H9 (cell line): ENCODE measurements around the gene CLMN. TPM values are rescaled to one million over a fixed set of nuclear protein-coding genes. Genes with fewer than 3 reads are reported as not detected.

Experiments used
- DNase-seq: peaks from one replicate; pipeline ENCODE4 v3.0.0-alpha.2; 2017
- H2AFZ ChIP-seq: one replicate; pipeline ENCODE4 v1.6.1; 2013; ENCODE audit warnings: mild to moderate bottlenecking, low read length, control low read depth, moderate library complexity
- H2AK5ac ChIP-seq: 2 replicates; pipeline ENCODE4 v1.6.1; 2013; ENCODE audit warnings: low read length, control low read depth, mixed read lengths; ENCODE audit not compliant: insufficient read length
- H2BK120ac ChIP-seq: one replicate; pipeline ENCODE4 v1.6.1; 2013; ENCODE audit warnings: low read depth, mild to moderate bottlenecking, low read length, control low read depth, inconsistent platforms; ENCODE audit not compliant: poor library complexity, severe bottlenecking
- H2BK12ac ChIP-seq: 2 replicates; pipeline ENCODE4 v1.6.1; 2013; ENCODE audit warnings: low read length, control low read depth, mixed read lengths, low read depth; ENCODE audit not compliant: insufficient read length
- H2BK15ac ChIP-seq: 2 replicates; pipeline ENCODE4 v1.6.1; 2013; ENCODE audit warnings: low read depth, low read length, control low read depth
- H2BK20ac ChIP-seq: one replicate; pipeline ENCODE4 v1.6.1; 2013; ENCODE audit warnings: low read depth, mild to moderate bottlenecking, low read length, control low read depth, inconsistent platforms; ENCODE audit not compliant: poor library complexity, severe bottlenecking
- H2BK5ac ChIP-seq: 2 replicates; pipeline ENCODE4 v1.6.1; 2013; ENCODE audit warnings: low read length, control low read depth, mixed read lengths; ENCODE audit not compliant: insufficient read length
- H3K14ac ChIP-seq: 2 replicates; pipeline ENCODE4 v1.6.1; 2013; ENCODE audit warnings: low read length, control low read depth; ENCODE audit not compliant: insufficient read depth
- H3K18ac ChIP-seq: 2 replicates; pipeline ENCODE4 v1.6.1; 2013; ENCODE audit warnings: low read depth, mild to moderate bottlenecking, mixed read lengths, low read length, control low read depth; ENCODE audit not compliant: insufficient read length
- H3K23ac ChIP-seq: 2 replicates; pipeline ENCODE4 v1.6.1; 2013; ENCODE audit warnings: low read length, control low read depth, mixed read lengths, low read depth; ENCODE audit not compliant: insufficient read length
- H3K23me2 ChIP-seq: 2 replicates; pipeline ENCODE4 v1.6.1; 2013; ENCODE audit warnings: low read depth, mild to moderate bottlenecking, mixed read lengths, low read length, control low read depth; ENCODE audit not compliant: insufficient read length, poor library complexity, severe bottlenecking
- H3K27ac ChIP-seq: 2 replicates; pipeline ENCODE4 v1.5.1; 2013; ENCODE audit warnings: low read length, control low read depth, mixed read lengths, low read depth; ENCODE audit not compliant: insufficient read length
- H3K27me3 ChIP-seq: 2 replicates; pipeline ENCODE4 v1.6.1; 2013; ENCODE audit warnings: low read length, control low read depth, inconsistent platforms; ENCODE audit not compliant: insufficient read depth
- H3K4ac ChIP-seq: 2 replicates; pipeline ENCODE4 v1.6.1; 2013; ENCODE audit warnings: low read depth, mild to moderate bottlenecking, control low read depth, inconsistent platforms, low read length, moderate library complexity
- H3K4me1 ChIP-seq: 2 replicates; pipeline ENCODE4 v1.6.1; 2013; ENCODE audit warnings: low read length, control low read depth, inconsistent platforms; ENCODE audit not compliant: insufficient read depth
- H3K4me2 ChIP-seq: 2 replicates; pipeline ENCODE4 v1.6.1; 2013; ENCODE audit warnings: low read length, control low read depth, mixed read lengths; ENCODE audit not compliant: insufficient read length, insufficient read depth
- H3K56ac ChIP-seq: 2 replicates; pipeline ENCODE4 v1.6.1; 2013; ENCODE audit warnings: low read depth, mild to moderate bottlenecking, mixed read lengths, low read length, control low read depth; ENCODE audit not compliant: insufficient read length
- H3K79me1 ChIP-seq: 2 replicates; pipeline ENCODE4 v1.6.1; 2013; ENCODE audit warnings: low read depth, mild to moderate bottlenecking, moderate library complexity, low read length, control low read depth, inconsistent platforms; ENCODE audit not compliant: insufficient read depth, poor library complexity, severe bottlenecking
- H3K79me2 ChIP-seq: 2 replicates; pipeline ENCODE4 v1.6.1; 2013; ENCODE audit warnings: low read length, control low read depth, inconsistent platforms; ENCODE audit not compliant: insufficient read depth
- H3K9ac ChIP-seq: 2 replicates; pipeline ENCODE4 v1.6.1; 2013; ENCODE audit warnings: low read length, control low read depth, mixed read lengths; ENCODE audit not compliant: insufficient read length; ENCODE audit errors: extremely low read depth
- H3K9me3 ChIP-seq: one replicate; pipeline ENCODE4 v1.6.1; 2013; ENCODE audit warnings: low read depth, low read length, inconsistent platforms; ENCODE audit not compliant: control insufficient read depth
- H3T11ph ChIP-seq: one replicate; pipeline ENCODE4 v1.6.1; 2013; ENCODE audit warnings: mild to moderate bottlenecking, low read length, control low read depth, inconsistent platforms
- H4K20me1 ChIP-seq: one replicate; pipeline ENCODE4 v1.6.1; 2013; ENCODE audit not compliant: control insufficient read depth, insufficient read length, insufficient read depth
- H4K5ac ChIP-seq: 2 replicates; pipeline ENCODE4 v1.6.1; 2013; ENCODE audit warnings: low read depth, mild to moderate bottlenecking, mixed read lengths, low read length, control low read depth; ENCODE audit not compliant: insufficient read length
- H4K8ac ChIP-seq: replicated peaks from 2 replicates; pipeline ENCODE4 v1.6.1; 2013; ENCODE audit warnings: low read length, control low read depth, mixed read lengths, low read depth; ENCODE audit not compliant: insufficient read length
- H4K91ac ChIP-seq: 2 replicates; pipeline ENCODE4 v1.6.1; 2013; ENCODE audit warnings: low read depth, mild to moderate bottlenecking, moderate library complexity, mixed read lengths, low read length, control low read depth; ENCODE audit not compliant: insufficient read length
- H3K27ac Mint-ChIP-seq, 3 experiments: 2 replicates in 2 of 3; 3 replicates in 1 of 3; pipeline ENCODE4 v1.8.0; 2020 to 2021; ENCODE audit warnings: mixed read lengths in 3 of 3, mild to moderate bottlenecking in 1 of 3, moderate library complexity in 1 of 3
- H3K27me3 Mint-ChIP-seq: 2 replicates; pipeline ENCODE4 v1.8.0; 2021; ENCODE audit warnings: low read depth, mild to moderate bottlenecking, moderate library complexity, mixed read lengths
- H3K36me3 Mint-ChIP-seq, 3 experiments: 2 replicates in 2 of 3; 3 replicates in 1 of 3; pipeline ENCODE4 v1.8.0; 2020 to 2021; ENCODE audit warnings: low read depth in 3 of 3, mixed read lengths in 3 of 3; ENCODE audit not compliant: insufficient read depth in 1 of 3
- H3K4me1 Mint-ChIP-seq, 2 experiments: 2 replicates each; pipeline ENCODE4 v1.8.0; 2020; ENCODE audit warnings: mixed read lengths in 2 of 2
- H3K4me3 Mint-ChIP-seq, 2 experiments: 2 replicates in 1 of 2; 3 replicates in 1 of 2; pipeline ENCODE4 v1.8.0; 2020 to 2021; ENCODE audit warnings: mild to moderate bottlenecking in 2 of 2, mixed read lengths in 2 of 2, moderate library complexity in 1 of 2
- H3K9me3 Mint-ChIP-seq, 2 experiments: 2 replicates in 1 of 2; 3 replicates in 1 of 2; pipeline ENCODE4 v1.8.0; 2020; ENCODE audit warnings: mild to moderate bottlenecking in 2 of 2, mixed read lengths in 2 of 2, moderate library complexity in 1 of 2
- WGBS: extraction: QIAGEN DNeasy Blood & Tissue Kit; methylation state at CpG from one replicate; pipeline ENCODE4 v1.1.7; 2013; ENCODE audit warnings: missing lambda C conversion rate, low lambda C conversion rate, mixed read lengths; ENCODE audit not compliant: insufficient read length; ENCODE audit errors: extremely low coverage; 5-methylcytosine and 5-hydroxymethylcytosine counted together
- microRNA-seq: library from miRNA; unstranded; fragments of <30 nt; microRNA quantifications from one replicate; pipeline ENCODE4, GENCODE V29; 2020; ENCODE audit warnings: borderline microRNAs expressed
- total RNA-seq: library from RNA; stranded (reverse); gene quantifications from 2 replicates; pipeline ENCODE4 v1.2.1, GENCODE V29; 2021
- TF ChIP-seq, protein P1 (sequence below): fragments of 200-600 bp; sonication (generic); conservative IDR thresholded peaks from 3 replicates; pipeline ENCODE4 v1.8.0; 2021; ENCODE audit warnings: antibody characterized with exemption, mild to moderate bottlenecking

Gene CLMN
- total RNA-seq, 1 experiment from 2014 or later = 7.6 TPM

DNA sequence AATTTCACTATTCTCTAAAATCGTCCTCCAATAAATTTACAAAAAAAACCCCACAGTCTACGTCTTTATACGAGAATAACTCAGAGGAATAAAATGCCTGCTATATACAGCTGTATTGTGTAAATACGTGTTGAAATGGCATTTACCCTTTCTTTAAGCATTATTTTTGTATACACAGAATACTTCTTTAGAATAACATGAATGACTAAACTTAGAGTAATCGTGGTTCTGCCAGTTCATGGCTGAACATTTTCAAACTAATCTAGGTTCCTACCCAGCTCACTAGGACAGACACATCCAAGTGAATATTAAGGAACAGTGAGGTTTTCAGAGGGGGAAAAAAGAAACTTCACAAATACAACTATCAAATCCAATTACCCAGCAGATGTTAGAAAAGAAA lies 186.9 kb downstream of the CLMN start:
- H3K27me3 ChIP-seq = no peaks in the 10 kb centered on the region
- H3K79me1 ChIP-seq = peaks cover 3% of the 10 kb centered on the region
- no peak overlapping the region for H2BK12ac ChIP-seq
- no peak overlapping the region for H2BK20ac ChIP-seq
- no peaks in the 10 kb centered on the region; the same call in 1 of the 2 replicates for H3K4me1 ChIP-seq
- H2AFZ ChIP-seq = no peak overlapping the region
- no peak overlapping the region for H3K4me2 ChIP-seq
- H4K20me1 ChIP-seq = no peaks in the 10 kb centered on the region
- H3K9ac ChIP-seq = no peak overlapping the region
- DNase-seq = no peak
- peaks cover 1 to 31% (median 13%) of the 10 kb centered on the region in 3 experiments; a peak in 5 of 7 replicates for H3K36me3 Mint-ChIP-seq
- H2BK5ac ChIP-seq = no peak overlapping the region
- H3K79me2 ChIP-seq = peaks cover 3% of the 10 kb centered on the region; the same call in 1 of the 2 replicates
- no peak overlapping the region for H3K14ac ChIP-seq
- no peak overlapping the region for H2BK15ac ChIP-seq
- 100% methylated on average over 1 of the region's 5 CpGs for WGBS
- H3K27ac ChIP-seq = no peak overlapping the region
- TF ChIP-seq, protein P1, sequence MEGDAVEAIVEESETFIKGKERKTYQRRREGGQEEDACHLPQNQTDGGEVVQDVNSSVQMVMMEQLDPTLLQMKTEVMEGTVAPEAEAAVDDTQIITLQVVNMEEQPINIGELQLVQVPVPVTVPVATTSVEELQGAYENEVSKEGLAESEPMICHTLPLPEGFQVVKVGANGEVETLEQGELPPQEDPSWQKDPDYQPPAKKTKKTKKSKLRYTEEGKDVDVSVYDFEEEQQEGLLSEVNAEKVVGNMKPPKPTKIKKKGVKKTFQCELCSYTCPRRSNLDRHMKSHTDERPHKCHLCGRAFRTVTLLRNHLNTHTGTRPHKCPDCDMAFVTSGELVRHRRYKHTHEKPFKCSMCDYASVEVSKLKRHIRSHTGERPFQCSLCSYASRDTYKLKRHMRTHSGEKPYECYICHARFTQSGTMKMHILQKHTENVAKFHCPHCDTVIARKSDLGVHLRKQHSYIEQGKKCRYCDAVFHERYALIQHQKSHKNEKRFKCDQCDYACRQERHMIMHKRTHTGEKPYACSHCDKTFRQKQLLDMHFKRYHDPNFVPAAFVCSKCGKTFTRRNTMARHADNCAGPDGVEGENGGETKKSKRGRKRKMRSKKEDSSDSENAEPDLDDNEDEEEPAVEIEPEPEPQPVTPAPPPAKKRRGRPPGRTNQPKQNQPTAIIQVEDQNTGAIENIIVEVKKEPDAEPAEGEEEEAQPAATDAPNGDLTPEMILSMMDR = no peak
- H3T11ph ChIP-seq = no peak overlapping the region
- no peak overlapping the region for H2AK5ac ChIP-seq
- H4K8ac ChIP-seq = no peak overlapping the region
- H3K56ac ChIP-seq = no peak overlapping the region
- H3K4me3 Mint-ChIP-seq = no peak overlapping the region
- peaks cover 19 to 33% of the 10 kb centered on the region in 2 experiments for H3K4me1 Mint-ChIP-seq
- peak overlapping the region in 1 of 3 experiments; percentile 27; a peak in 1 of 7 replicates for H3K27ac Mint-ChIP-seq
- no peaks in the 10 kb centered on the region for H3K27me3 Mint-ChIP-seq
- H4K5ac ChIP-seq = no peak overlapping the region
- no peaks in the 10 kb centered on the region for H3K23me2 ChIP-seq
- H3K4ac ChIP-seq = no peak overlapping the region
- H3K9me3 Mint-ChIP-seq = no peaks in the 10 kb centered on the region
- no peak overlapping the region for H3K18ac ChIP-seq
- H2BK120ac ChIP-seq = no peak overlapping the region
- H3K9me3 ChIP-seq = no peaks in the 10 kb centered on the region
- no peak overlapping the region for H4K91ac ChIP-seq
- H3K23ac ChIP-seq = no peak overlapping the region

Small RNAs within 50 kb of the gene (microRNA-seq; reads per million reads assigned to microRNA genes)
- 0.46 reads per million for gene MIR3173

Other genes starting within 250 kb of the CLMN start
- gene DICER1, start 162.4 kb downstream of the CLMN start, total RNA-seq = 57.0 and 59.4 TPM in 2 replicates
- gene SYNE3, start 196.7 kb upstream of the CLMN start, total RNA-seq = 0.11 and 0.13 TPM in 2 replicates
- gene GLRX5, start 215.1 kb upstream of the CLMN start, total RNA-seq = 62.2 and 64.0 TPM in 2 replicates